ENCODE measurements around the gene HLA-DRA.

HLA-DRA gene

GRCh38 chr6:32439602-32440214, at the start of gene HLA-DRA:
HLA-DRA (plus strand) TSS chr6:32439887; CDS start chr6:32439951, 64 bp downstream.
- DNase-seq, result peak in 1 of 3 experiments; percentile 13

GRCh38 chr6:32391505-32391904, 48.2 kb upstream of the HLA-DRA start:
- no peak for DNase-seq

- no peak for DNase-seq
Observed at GRCh38 chr6:32393665-32394420, 45.8 kb upstream of the HLA-DRA start.

GRCh38 chr6:32396028-32396427, 43.7 kb upstream of the HLA-DRA start:
- no peak for DNase-seq

GRCh38 chr6:32397252-32397920, 42.3 kb upstream of the HLA-DRA start:
- DNase-seq, result no peak

DNA sequence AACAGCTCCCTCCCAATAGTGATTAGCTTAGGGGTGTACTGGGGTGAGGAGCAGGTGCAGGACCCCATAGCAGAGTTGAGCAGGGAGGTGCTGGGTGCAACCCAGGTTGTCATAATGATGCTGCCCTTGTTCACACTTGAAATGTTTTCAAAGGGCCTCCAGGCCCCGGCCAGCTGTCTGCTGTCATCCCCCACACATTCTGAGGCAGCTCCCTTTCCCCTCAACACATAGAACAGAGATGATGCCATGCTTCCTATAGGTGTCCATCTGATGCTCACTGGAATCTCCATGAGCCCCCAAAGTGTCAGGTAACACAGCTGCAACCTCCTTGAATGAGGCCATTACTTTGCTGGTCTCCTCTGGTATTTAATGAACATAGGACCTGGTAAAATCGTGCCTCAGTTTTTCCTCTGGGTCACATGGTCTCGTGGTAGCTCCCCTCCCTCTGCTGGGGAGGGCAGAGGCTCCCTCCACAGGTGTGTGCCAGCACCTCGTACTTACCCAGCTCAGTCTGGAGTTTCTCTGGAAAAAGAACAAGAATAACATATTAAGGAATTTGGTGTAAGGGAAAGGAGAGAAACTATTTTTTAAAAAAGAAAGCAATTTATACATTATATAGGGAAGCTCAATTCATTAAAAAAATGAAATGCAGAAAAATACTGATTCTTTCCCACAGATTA, 38.3 kb upstream of the HLA-DRA start:
- no peak for DNase-seq

GRCh38 chr6:32402812-32403211, 36.9 kb upstream of the HLA-DRA start:
- DNase-seq, result no peak

- DNase-seq, result no peak
Observed at GRCh38 chr6:32405656-32406055, 34.0 kb upstream of the HLA-DRA start.

GRCh38 chr6:32406197-32406596, 33.5 kb upstream of the HLA-DRA start:
- no peak for DNase-seq

- no peak for DNase-seq
Observed at GRCh38 chr6:32406857-32407256, 32.8 kb upstream of the HLA-DRA start, which contains the start of gene BTNL2. BTNL2 (minus strand) TSS chr6:32407181; CDS start chr6:32407123, 58 bp downstream.

DNA sequence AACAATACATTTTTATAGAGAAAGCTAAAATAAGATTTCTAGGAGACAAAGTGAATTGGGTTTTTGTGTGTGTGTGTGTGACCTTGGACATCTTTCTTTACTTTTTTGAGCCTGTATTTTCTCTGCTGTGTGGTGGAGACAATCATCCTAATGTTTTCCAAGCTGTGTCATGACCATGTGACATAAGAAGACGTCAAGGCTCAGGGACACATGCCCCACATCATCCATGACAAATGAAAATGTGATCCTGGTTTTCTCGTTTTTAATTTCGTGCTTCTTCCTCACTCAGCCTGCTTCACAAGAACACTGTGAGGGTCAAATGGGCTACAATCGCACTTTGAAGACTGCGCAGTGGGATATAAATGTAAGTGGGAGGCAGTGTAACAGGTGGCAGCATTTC, 28.8 kb upstream of the HLA-DRA start:
- no peak for DNase-seq

- no peak for DNase-seq
Observed at GRCh38 chr6:32411566-32412327, 27.9 kb upstream of the HLA-DRA start.

DNA sequence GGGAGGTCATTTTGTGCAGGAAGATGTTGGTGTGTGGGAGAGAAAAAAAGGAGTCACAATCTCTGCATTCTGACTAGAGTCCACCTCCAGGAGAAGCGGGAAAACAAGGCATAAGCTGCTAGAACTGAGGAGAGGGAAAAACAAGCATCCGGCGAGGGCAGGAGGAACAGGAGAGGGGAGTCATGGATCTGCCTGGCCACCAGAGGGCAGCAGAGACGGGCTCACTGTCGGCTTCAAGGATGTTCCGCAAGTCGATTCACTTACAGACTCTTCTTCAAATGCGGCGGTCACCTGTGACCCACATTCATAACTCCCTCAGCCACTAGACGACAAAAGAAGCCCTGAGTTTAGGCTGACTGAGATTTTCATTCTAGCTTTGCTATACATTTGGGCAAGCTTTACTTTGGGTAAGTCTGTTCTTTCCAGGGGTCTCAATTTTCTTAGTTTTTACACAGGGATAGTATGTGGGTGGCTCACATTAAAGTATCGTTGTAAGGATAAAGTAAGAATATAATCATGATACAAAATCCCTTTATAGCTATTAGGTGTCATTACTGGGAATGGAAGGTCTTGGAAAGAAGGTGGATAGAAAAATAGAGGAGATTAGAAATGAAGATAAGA, 26.1 kb upstream of the HLA-DRA start:
- DNase-seq, result peak; percentile 41 to 73 (median 73)

DNA sequence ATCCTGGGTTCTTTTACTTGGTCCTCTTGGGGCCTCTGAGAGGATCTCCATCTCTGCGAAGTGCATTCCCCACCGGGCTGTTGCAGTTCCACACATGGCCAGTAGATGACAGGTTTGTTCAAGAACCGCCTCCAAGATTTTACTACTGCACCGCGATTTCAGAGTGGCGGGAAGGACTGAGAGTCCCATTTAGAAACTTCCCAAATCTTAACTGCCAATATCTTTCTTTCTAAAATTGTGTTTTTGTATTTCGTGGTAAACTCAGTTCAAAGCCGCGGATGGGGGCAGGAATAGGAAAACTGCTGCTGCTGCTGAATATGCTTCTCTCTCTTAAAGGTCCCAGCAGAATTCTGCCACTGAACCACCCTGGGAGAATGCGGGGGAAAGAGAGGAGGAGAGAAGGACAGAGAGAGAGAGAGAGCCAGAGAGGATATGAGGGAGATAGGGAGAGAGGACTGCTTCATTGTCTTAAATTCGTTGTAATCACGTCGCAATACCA, 24.1 kb upstream of the HLA-DRA start:
- peak; percentile 26 to 81 (median 58) for DNase-seq

DNA sequence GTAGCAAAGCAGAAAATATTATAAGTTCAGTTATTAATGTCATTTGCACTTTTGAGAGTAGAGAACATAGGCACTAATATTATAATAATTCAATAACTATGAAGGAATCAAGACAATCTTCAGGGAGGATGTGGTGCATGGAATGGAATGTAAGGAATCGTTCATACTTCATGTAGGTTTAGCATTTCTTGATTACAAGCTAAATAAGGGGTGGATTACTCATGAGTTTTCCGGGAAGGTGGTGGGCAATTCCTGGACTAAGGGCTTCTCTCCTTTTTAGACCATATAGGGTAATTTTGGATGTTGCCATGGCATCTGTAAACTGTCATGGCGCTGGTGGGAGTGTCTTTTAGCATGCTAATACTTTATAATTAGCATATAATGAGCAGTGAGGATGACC, 23.7 kb upstream of the HLA-DRA start:
- DNase-seq, result no peak

DNA sequence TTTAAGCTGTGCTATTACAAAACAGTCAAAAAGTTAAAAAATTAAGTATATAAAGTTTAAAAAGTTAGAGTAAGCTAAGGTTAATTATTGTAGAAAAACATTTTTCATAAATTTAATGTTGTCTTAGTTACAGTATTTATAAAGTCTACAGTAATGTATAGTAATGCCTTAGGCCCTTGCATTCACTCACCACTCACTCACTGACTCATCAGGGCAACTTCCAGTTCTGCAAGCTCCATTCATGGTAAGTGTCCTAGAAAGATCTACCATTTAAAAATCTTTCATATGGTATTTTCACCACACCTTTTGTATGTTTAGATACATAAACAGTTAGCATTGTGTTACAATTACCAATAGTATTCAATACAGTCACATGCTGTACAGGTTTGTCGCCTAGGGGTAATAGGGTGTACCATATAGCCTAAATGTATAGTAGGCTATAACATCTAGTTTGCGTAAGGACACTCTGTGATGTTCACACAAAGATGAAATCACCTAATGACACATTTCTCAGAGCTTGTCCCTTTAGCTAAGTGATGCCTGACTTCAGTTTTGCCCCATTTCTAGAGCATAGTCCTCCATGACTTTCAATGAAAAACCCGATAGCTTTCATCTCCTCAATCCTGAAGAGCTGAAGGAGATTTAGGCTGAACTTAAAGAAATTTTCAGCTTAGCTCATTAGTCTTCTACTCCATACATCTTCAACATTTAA, 14.9 kb upstream of the HLA-DRA start:
- DNase-seq, result no peak

DNA sequence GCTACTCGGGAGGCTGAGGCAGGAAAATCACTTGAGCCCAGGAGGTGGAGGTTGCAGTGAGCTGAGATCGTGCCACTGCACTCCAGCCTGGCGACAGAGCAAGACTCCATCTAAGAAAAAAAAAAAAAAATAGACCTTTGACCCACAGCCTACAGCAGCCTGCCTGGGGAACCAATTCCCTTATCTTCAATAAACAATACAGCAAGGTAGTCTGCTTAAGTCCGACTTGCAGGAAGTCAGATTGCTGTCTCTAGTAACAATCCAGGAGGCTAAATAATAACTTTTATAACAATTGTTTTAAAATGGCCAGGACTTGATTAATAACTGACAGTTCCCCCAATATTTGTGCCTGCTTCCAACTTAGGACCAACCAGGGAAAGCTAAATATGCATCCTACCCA, 13.3 kb upstream of the HLA-DRA start:
- no peak for DNase-seq

DNA sequence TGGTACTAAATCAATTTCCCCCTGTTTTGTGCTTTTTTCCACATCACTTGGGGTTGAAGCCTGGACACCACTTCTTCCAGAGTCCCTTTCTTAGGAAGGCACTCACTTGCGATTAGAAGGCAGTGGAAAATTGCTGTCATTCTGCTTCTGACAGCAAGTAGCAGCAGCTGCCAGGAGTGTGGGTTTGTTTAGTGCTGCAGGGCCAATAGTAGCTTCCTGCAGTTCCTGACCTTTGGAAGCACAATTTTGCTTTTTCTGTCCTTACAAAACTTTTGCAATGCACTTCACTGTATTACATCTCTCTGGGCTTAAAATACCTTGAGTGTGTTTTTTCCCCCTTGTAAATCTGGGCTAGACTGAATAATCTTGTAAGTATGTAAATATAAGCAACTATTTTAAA, 12.5 kb upstream of the HLA-DRA start:
- DNase-seq, result no peak

DNA sequence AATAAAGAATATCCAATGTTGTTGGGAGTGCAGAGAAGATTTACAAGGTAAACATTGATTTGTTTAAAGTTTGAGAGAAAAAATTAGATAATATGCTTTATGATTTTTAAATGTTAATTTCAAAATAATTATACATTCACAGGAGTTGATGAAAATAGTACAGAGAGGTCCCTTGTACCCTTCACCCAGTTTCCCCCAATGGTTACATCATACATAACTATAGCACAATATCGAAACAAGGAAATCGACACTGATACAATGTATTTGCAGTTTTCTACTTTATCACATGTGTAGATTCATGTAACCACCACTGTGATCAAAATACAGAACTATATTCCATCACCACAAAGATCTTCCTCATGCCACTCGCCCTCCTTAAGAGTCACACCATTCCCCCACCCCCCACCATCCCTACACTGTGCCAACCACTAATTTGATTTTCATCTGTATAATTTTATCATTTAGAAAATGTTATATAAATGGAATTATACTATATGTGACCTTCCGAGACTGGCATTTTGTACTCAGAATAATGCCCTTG, 11.7 kb upstream of the HLA-DRA start:
- DNase-seq, result no peak

DNA sequence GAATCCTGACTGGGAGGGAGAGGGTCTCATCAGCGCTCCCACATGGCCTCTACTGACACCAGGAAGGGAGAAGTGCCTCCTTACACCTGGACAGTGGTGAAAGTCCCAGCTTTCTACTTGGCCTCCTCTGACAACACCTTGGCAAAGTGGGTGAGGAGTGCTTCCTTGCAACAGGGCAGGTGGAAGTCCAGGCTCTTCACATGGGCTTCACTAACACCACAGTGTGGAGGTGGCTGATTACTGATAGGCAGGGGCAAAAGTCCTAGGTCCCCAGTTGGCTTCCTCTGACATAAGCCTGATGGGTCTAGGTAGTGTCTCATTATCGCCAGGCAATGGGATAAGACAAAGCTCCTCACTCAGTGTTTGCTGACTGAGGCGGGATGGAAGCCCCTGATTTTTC, 9.5 kb upstream of the HLA-DRA start:
- no peak for DNase-seq

DNA sequence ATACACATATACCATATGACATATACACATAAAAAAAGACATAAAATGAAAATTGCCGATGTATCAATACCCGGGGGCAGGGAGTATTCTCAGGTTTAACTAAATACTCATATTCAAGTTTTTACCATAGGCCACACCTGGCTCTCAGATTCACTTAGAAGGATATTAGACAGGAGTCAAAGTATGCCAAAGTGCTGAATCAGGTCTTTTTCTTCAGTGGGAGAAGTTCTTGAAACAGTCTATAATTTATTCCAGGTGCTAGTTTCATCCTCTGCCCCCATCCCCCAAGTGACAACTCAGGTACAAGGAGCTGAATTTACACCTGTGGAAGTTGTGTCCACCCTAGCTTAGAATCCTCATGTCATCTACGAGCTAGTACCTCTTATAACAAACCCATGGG, 8.5 kb upstream of the HLA-DRA start:
- no peak for DNase-seq
